ENCODE data around the gene LETM1. TPM values are rescaled to one million over a fixed set of nuclear protein-coding genes. Genes with fewer than 3 reads are reported as not detected.

LETM1 gene
- total and polyA plus RNA-seq, 2 of the 13 experiments (the other 11 are each of a cell fraction or from before 2014, with no cell fraction given) = 9.7 to 41.6 TPM

- TF ChIP-seq ZBTB34 (CRISPR knock-in tag; IDR thresholded peaks at IDR 0.05) (peak; percentile 52; the same call in 1 of the 2 replicates), FOXK1 (CRISPR knock-in tag; IDR thresholded peaks at IDR 0.05; ENCODE audit: borderline replicate concordance, low read depth) (0 out of 2 replicates have a peak, but pooled peaks have one; percentile 31), MAF1 (CRISPR knock-in tag; IDR thresholded peaks at IDR 0.05; ENCODE audit: borderline replicate concordance) (no peak), HOXA7 (CRISPR knock-in tag; IDR thresholded peaks at IDR 0.05) (no peak), POLR2G (IDR thresholded peaks at IDR 0.05; ENCODE audit: low read depth, low read length) (peak; percentile 78), SP4 (CRISPR knock-in tag; IDR thresholded peaks at IDR 0.05) (peak; percentile 70), ZSCAN25 (CRISPR knock-in tag; IDR thresholded peaks at IDR 0.05) (no peak; the same call in 1 of the 2 replicates), THRA (CRISPR knock-in tag; IDR thresholded peaks at IDR 0.05; ENCODE audit: borderline replicate concordance) (0 out of 2 replicates have a peak, but pooled peaks have one; percentile 43), NFE2L1 (CRISPR knock-in tag; IDR thresholded peaks at IDR 0.05; ENCODE audit: borderline replicate concordance) (no peak; the same call in 1 of the 2 replicates), CHCHD3 (CRISPR knock-in tag; IDR thresholded peaks at IDR 0.05) (no peak), ATF7 (IDR thresholded peaks at IDR 0.05) (no peak), ATF7 (CRISPR knock-in tag; IDR thresholded peaks at IDR 0.05) (peak; percentile 35; the same call in 1 of the 2 replicates), ZBTB8A (CRISPR knock-in tag; IDR thresholded peaks at IDR 0.05; ENCODE audit: borderline replicate concordance, low read depth) (peak; percentile 76; the same call in 1 of the 2 replicates), ZNF382 (CRISPR knock-in tag; IDR thresholded peaks at IDR 0.05; ENCODE audit: borderline replicate concordance) (no peak), WIZ (CRISPR knock-in tag; IDR thresholded peaks at IDR 0.05) (0 out of 2 replicates have a peak, but pooled peaks have one; percentile 59), MBD4 (IDR thresholded peaks at IDR 0.05; ENCODE audit: borderline replicate concordance, low read length) (no peak), ZNF652 (CRISPR knock-in tag; IDR thresholded peaks at IDR 0.05; ENCODE audit: borderline replicate concordance, low read depth) (no peak), ZHX1 (CRISPR knock-in tag; IDR thresholded peaks at IDR 0.05; ENCODE audit: low read depth) (no peak), FOXO1 (CRISPR knock-in tag; IDR thresholded peaks at IDR 0.05) (peak; percentile 32; the same call in 1 of the 2 replicates), ZC3H13 (CRISPR knock-in tag; IDR thresholded peaks at IDR 0.05) (peak; percentile 59; the same call in 1 of the 2 replicates), KDM4B (CRISPR knock-in tag; IDR thresholded peaks at IDR 0.05) (no peak), ZNF776 (CRISPR knock-in tag; IDR thresholded peaks at IDR 0.05) (peak; percentile 88; the same call in 1 of the 2 replicates), ZIK1 (CRISPR knock-in tag; IDR thresholded peaks at IDR 0.05; ENCODE audit: borderline replicate concordance, low read depth) (peak; percentile 80), HMGA1 (CRISPR knock-in tag; conservative IDR thresholded peaks at IDR 0.05) (no peak)
These were observed 14.9 kb upstream of the LETM1 start, which contains the start of gene NSD2 (continued) for GRCh38 chr4:1870578-1871443.
